ENCODE measurements around the gene BCAS1. TPM values are rescaled to one million over a fixed set of nuclear protein-coding genes. Genes with fewer than 3 reads are reported as not detected.

Gene BCAS1
- total RNA-seq, 1 experiment from 2014 or later, result 0.17 TPM

- Histone ChIP-seq H2AFZ (ENCODE audit: low read depth, low read length, poor library complexity, severe bottlenecking) (no peak overlapping the region), H3K9ac (ENCODE audit: low read length) (no peak overlapping the region), H3K27me3 (ENCODE audit: insufficient read depth, low read length) (peaks cover 6% of the 10 kb centered on the region; the same call in 1 of the 2 replicates), H3K27ac (ENCODE audit: low read depth, low read length) (no peak overlapping the region), H3K9me3 (ENCODE audit: control insufficient read depth in 1 of 2, insufficient read depth in 1 of 2, low read depth in 1 of 2, low read length in 2 of 2) (no peaks in the 10 kb centered on the region), H3K4me1 (ENCODE audit: control insufficient read depth in 1 of 2, insufficient read depth in 2 of 2, low read length in 2 of 2) (no peaks in the 10 kb centered on the region), H3K9me2 (ENCODE audit: insufficient read depth) (no peaks in the 10 kb centered on the region), H3K79me2 (ENCODE audit: insufficient read depth, low read length) (no peaks in the 10 kb centered on the region), H3K36me3 (ENCODE audit: control insufficient read depth in 1 of 2, insufficient read depth in 2 of 2, low read length in 2 of 2) (no peaks in the 10 kb centered on the region), H4K20me1 (ENCODE audit: insufficient read depth) (no peaks in the 10 kb centered on the region), H3K4me2 (ENCODE audit: low read length) (no peak overlapping the region), H3K4me3 (replicated peaks in 1 of 2; ENCODE audit: low read depth in 1 of 2, low read length in 2 of 2) (no peak overlapping the region)
- ChIA-PET POLR2A (no interaction called here), RAD21 (ENCODE audit: low non-redundant PET in 1 of 2, low total read pairs in 2 of 2, uncharacterized antibody in 2 of 2, unreplicated experiment in 2 of 2) (no interaction called here), CTCF (no interaction called here)
- ATAC-seq, result no peak
- intact Hi-C loops (cut with micrococcal nuclease), result no loop called here
- no TSS peak for BruUV-seq (replicated peaks)
- DNase-seq (ENCODE audit: low read depth, low spot score), result no peak
- TF ChIP-seq REST (IDR thresholded peaks at IDR 0.05; ENCODE audit: low read depth) (no peak), TCF7L2 (IDR thresholded peaks at IDR 0.05; ENCODE audit: borderline replicate concordance, extremely low read depth, insufficient read depth, insufficient read length) (no peak), SRF (IDR thresholded peaks at IDR 0.05; ENCODE audit: low read depth) (no peak), FOSL1 (IDR thresholded peaks at IDR 0.05; ENCODE audit: low read depth) (no peak), ZBTB33 (IDR thresholded peaks at IDR 0.05; ENCODE audit: extremely low read depth, insufficient replicate concordance, low read length) (no peak), SIN3A (IDR thresholded peaks at IDR 0.05; ENCODE audit: low read depth) (no peak), YY1 (IDR thresholded peaks at IDR 0.05; ENCODE audit: extremely low read depth, insufficient replicate concordance, low read depth, low read length) (no peak), EGR1 (IDR thresholded peaks at IDR 0.05; ENCODE audit: low read depth) (no peak), CBX3 (IDR thresholded peaks at IDR 0.05; ENCODE audit: low read depth) (no peak)
These were observed 49.5 kb downstream of the BCAS1 start for GRCh38 chr20:54020868-54021267.
